Astrocyte (in vitro differentiated cells and primary cell): Measurements from ENCODE around the gene GSE1. TPM values are rescaled to one million over a fixed set of nuclear protein-coding genes. Genes with fewer than 3 reads are reported as not detected.

Source experiments
- DNase-seq: peaks from one replicate; pipeline ENCODE4 v3.0.0-alpha.2; 2010; ENCODE audit warnings: low read depth
- FAIRE-seq: peaks from 2 replicates; lab custom pipeline; 2011; peaks lifted over from hg19 to GRCh38; lab: Jason Lieb, UNC
- H2AFZ ChIP-seq: 2 replicates; pipeline ENCODE4 v1.6.0; 2012; ENCODE audit warnings: low read depth, low read length, inconsistent platforms
- H3K27ac ChIP-seq: 2 replicates; pipeline ENCODE4 v1.5.1; 2011; ENCODE audit warnings: low read depth, low read length, inconsistent platforms
- H3K27me3 ChIP-seq: 2 replicates; pipeline ENCODE4 v1.6.0; 2011; ENCODE audit warnings: low read length, inconsistent platforms; ENCODE audit not compliant: insufficient read depth
- H3K36me3 ChIP-seq: 2 replicates; pipeline ENCODE4 v1.5.1; 2011; ENCODE audit warnings: low read length, inconsistent platforms; ENCODE audit not compliant: insufficient read depth
- H3K4me1 ChIP-seq: 2 replicates; pipeline ENCODE4 v1.5.1; 2011; ENCODE audit warnings: low read length, inconsistent platforms; ENCODE audit not compliant: insufficient read depth
- H3K4me2 ChIP-seq: 2 replicates; pipeline ENCODE4 v1.6.0; 2012; ENCODE audit warnings: low read length, inconsistent platforms
- H3K4me3 ChIP-seq: 2 replicates; pipeline ENCODE4 v1.5.1; 2011; ENCODE audit warnings: low read depth, mild to moderate bottlenecking, low read length, inconsistent platforms; ENCODE audit not compliant: insufficient read depth
- H3K79me2 ChIP-seq: 2 replicates; pipeline ENCODE4 v1.6.0; 2012; ENCODE audit warnings: mild to moderate bottlenecking, low read length, inconsistent platforms; ENCODE audit not compliant: insufficient read depth
- H3K9ac ChIP-seq: 2 replicates; pipeline ENCODE4 v1.6.0; 2012; ENCODE audit warnings: mild to moderate bottlenecking, low read length, inconsistent platforms
- H3K9me3 ChIP-seq: 2 replicates; pipeline ENCODE4 v1.5.1; 2012; ENCODE audit warnings: low read depth, mild to moderate bottlenecking, low read length, inconsistent platforms; ENCODE audit not compliant: insufficient read depth
- H4K20me1 ChIP-seq: 2 replicates; pipeline ENCODE4 v1.6.0; 2012; ENCODE audit warnings: low read length, inconsistent platforms; ENCODE audit not compliant: insufficient read depth
- H3K27ac Mint-ChIP-seq: one replicate; pipeline ENCODE4 v1.8.0; 2021; ENCODE audit warnings: mild to moderate bottlenecking, mixed read lengths; ENCODE audit not compliant: unreplicated experiment
- H3K27me3 Mint-ChIP-seq: one replicate; pipeline ENCODE4 v1.8.0; 2021; ENCODE audit warnings: low read depth, mixed read lengths; ENCODE audit not compliant: unreplicated experiment
- H3K36me3 Mint-ChIP-seq: one replicate; pipeline ENCODE4 v1.8.0; 2021; ENCODE audit warnings: low read depth, mixed read lengths; ENCODE audit not compliant: unreplicated experiment
- H3K4me1 Mint-ChIP-seq: one replicate; pipeline ENCODE4 v1.8.0; 2021; ENCODE audit warnings: low read depth, mixed read lengths; ENCODE audit not compliant: unreplicated experiment
- H3K4me3 Mint-ChIP-seq: one replicate; pipeline ENCODE4 v1.8.0; 2021; ENCODE audit warnings: mild to moderate bottlenecking, moderate library complexity, mixed read lengths; ENCODE audit not compliant: unreplicated experiment
- H3K9me3 Mint-ChIP-seq: one replicate; pipeline ENCODE4 v1.8.0; 2021; ENCODE audit warnings: mild to moderate bottlenecking, mixed read lengths; ENCODE audit not compliant: unreplicated experiment
- EZH2 ChIP-seq: IDR thresholded peaks from 2 replicates; pipeline ENCODE4 v1.6.1; 2012; ENCODE audit warnings: mild to moderate bottlenecking, low read length, inconsistent platforms; ENCODE audit not compliant: insufficient read depth
- total RNA-seq: library from RNA; stranded (reverse); gene quantifications from 2 replicates; pipeline ENCODE4 v1.2.1, GENCODE V29; 2021
- TF ChIP-seq, protein P1 (sequence below): IDR thresholded peaks from 2 replicates; pipeline ENCODE4 v1.5.1; 2011; ENCODE audit warnings: low read depth, mild to moderate bottlenecking, inconsistent platforms, low read length, moderate library complexity; ENCODE audit not compliant: insufficient read depth

The GSE1 gene
- total RNA-seq, 1 donor from 2014 or later: 35.0 TPM

DNA sequence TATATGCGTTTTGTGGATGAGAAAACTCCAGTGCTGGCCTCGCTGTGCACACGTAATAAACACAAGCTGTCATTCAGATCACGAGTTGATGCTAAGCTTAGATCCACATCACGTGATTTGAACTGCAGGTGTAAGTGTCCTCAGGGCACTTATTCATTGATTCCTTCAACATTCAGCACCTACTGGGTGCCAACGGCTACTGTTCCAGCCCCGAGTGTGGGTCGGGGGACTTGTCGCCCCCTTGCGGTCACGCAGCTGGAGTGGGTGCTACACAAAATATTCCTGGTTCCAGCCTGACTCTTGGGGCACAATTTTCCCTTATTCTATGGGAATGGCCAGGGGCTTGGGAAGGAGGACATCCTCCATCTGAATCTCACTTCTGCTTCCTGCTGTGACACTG, 105.6 kb downstream of the GSE1 start:
- H3K9me3 Mint-ChIP-seq: no peaks in the 10 kb centered on the region
- H3K36me3 Mint-ChIP-seq: no peaks in the 10 kb centered on the region
- DNase-seq: no peak

DNA sequence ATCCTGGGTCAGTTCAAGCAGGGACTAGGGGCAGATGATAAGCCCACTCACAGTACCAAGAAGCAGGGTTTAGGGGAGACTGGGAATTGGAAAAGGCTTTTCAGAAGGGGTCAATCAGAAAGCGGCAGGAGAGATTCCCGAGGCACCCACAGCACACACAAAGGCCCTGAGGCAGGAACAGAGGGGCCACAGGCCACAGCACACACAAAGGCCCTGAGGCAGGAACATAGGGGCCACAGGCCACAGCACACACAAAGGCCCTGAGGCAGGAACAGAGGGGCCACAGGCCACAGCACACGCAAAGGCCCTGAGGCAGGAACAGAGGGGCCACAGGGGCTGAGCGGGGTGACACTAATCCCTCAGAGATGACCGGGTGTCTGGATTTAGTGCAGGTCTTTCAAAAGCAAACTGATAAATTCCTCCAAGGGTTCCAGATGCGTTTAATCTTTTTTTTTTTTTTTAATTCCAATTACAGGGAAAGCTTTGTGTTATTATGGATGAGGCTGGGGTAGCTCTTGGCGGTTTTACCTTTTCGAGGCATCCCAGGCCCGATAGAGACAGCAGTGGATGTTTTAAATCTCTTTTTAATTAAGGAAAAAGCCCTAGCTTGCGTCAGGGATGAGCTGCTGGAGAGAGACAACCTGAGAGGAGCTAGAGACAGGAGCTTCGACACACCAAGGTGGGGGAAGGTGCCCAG, 106.6 kb downstream of the GSE1 start:
- no peaks in the 10 kb centered on the region for H3K79me2 ChIP-seq
- H3K4me1 ChIP-seq: peaks cover 13% of the 10 kb centered on the region
- no peaks in the 10 kb centered on the region for H3K9me3 ChIP-seq
- no peaks in the 10 kb centered on the region for H3K36me3 Mint-ChIP-seq
- FAIRE-seq (no peak), DNase-seq (no peak)
- H3K27me3 ChIP-seq: no peaks in the 10 kb centered on the region
- no peak overlapping the region for H3K4me3 Mint-ChIP-seq
- TF ChIP-seq, protein P1, sequence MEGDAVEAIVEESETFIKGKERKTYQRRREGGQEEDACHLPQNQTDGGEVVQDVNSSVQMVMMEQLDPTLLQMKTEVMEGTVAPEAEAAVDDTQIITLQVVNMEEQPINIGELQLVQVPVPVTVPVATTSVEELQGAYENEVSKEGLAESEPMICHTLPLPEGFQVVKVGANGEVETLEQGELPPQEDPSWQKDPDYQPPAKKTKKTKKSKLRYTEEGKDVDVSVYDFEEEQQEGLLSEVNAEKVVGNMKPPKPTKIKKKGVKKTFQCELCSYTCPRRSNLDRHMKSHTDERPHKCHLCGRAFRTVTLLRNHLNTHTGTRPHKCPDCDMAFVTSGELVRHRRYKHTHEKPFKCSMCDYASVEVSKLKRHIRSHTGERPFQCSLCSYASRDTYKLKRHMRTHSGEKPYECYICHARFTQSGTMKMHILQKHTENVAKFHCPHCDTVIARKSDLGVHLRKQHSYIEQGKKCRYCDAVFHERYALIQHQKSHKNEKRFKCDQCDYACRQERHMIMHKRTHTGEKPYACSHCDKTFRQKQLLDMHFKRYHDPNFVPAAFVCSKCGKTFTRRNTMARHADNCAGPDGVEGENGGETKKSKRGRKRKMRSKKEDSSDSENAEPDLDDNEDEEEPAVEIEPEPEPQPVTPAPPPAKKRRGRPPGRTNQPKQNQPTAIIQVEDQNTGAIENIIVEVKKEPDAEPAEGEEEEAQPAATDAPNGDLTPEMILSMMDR: no peak
- no peak for TF ChIP-seq EZH2
- no peak overlapping the region for H3K4me2 ChIP-seq
- H2AFZ ChIP-seq: no peak overlapping the region
- no peak overlapping the region for H3K4me3 ChIP-seq
- peaks cover 7% of the 10 kb centered on the region for H3K4me1 Mint-ChIP-seq
- peaks cover 15% of the 10 kb centered on the region for H3K27me3 Mint-ChIP-seq
- H3K36me3 ChIP-seq: no peaks in the 10 kb centered on the region
- no peak overlapping the region for H3K9ac ChIP-seq
- no peak overlapping the region for H3K27ac Mint-ChIP-seq
- no peaks in the 10 kb centered on the region for H3K9me3 Mint-ChIP-seq
- peaks cover 28% of the 10 kb centered on the region for H4K20me1 ChIP-seq
- no peak overlapping the region for H3K27ac ChIP-seq

More for the DNA sequence above, 105.6 kb downstream of the GSE1 start:
- Histone ChIP-seq H2AFZ (no peak overlapping the region), H3K27ac (no peak overlapping the region), H3K36me3 (no peaks in the 10 kb centered on the region), H3K79me2 (no peaks in the 10 kb centered on the region), H3K4me3 (no peak overlapping the region), H3K4me1 (peaks cover 13% of the 10 kb centered on the region), H3K27me3 (no peaks in the 10 kb centered on the region), H3K4me2 (no peak overlapping the region), H3K9me3 (no peaks in the 10 kb centered on the region), H4K20me1 (peaks cover 28% of the 10 kb centered on the region), H3K9ac (no peak overlapping the region)
- H3K27ac Mint-ChIP-seq: no peak overlapping the region
- FAIRE-seq: no peak
- H3K4me1 Mint-ChIP-seq: peaks cover 7% of the 10 kb centered on the region
- peaks cover 9% of the 10 kb centered on the region for H3K27me3 Mint-ChIP-seq
- no peak for TF ChIP-seq EZH2
- TF ChIP-seq, protein P1: peak; percentile 45
- H3K4me3 Mint-ChIP-seq: no peak overlapping the region

DNA sequence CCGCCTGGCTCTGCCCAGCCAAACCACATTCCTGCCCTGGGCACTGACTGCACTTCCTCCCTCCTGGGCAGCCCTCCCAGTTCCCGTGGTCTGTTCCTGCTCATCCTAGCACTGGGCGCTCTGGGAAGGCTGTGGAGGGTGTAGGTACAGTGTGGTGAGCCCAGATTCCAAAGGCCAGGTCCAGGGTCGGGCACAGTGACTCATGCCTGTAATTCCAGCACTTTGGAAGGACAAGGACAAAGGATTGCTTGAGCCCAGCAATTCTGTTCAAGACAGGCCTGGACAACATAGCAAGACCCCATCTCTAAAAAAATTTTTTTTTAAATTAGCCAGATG, 107.1 kb downstream of the GSE1 start:
- Mint-ChIP-seq H3K27ac (no peak overlapping the region), H3K27me3 (peaks cover 14% of the 10 kb centered on the region), H3K9me3 (no peaks in the 10 kb centered on the region), H3K36me3 (no peaks in the 10 kb centered on the region), H3K4me3 (no peak overlapping the region), H3K4me1 (peaks cover 6% of the 10 kb centered on the region)
- TF ChIP-seq, protein P1: no peak
- TF ChIP-seq EZH2: no peak
- H3K36me3 ChIP-seq: no peaks in the 10 kb centered on the region
- DNase-seq (no peak), FAIRE-seq (no peak)
- no peaks in the 10 kb centered on the region for H3K27me3 ChIP-seq
- no peaks in the 10 kb centered on the region for H3K9me3 ChIP-seq
- peaks cover 11% of the 10 kb centered on the region for H3K4me1 ChIP-seq
- H2AFZ ChIP-seq: no peak overlapping the region
- no peak overlapping the region for H3K27ac ChIP-seq
- no peaks in the 10 kb centered on the region for H3K79me2 ChIP-seq
- H3K4me3 ChIP-seq: no peak overlapping the region
- H4K20me1 ChIP-seq: peaks cover 28% of the 10 kb centered on the region
- no peak overlapping the region for H3K9ac ChIP-seq
- no peak overlapping the region for H3K4me2 ChIP-seq
